ENCODE data around the gene VPS13D. TPM values are rescaled to one million over a fixed set of nuclear protein-coding genes. Genes with fewer than 3 reads are reported as not detected.

VPS13D gene
- total RNA-seq, 4 donors from 2014 or later: 88.3 to 123 (median 113) TPM

- no peak overlapping the region for H3K4me3 ChIP-seq
- H3K36me3 ChIP-seq: no peaks in the 10 kb centered on the region
- no peak overlapping the region for H3K27ac ChIP-seq
- DNase-seq: no peak
- TF ChIP-seq CTCF (IDR thresholded peaks at IDR 0.05): no peak
- TF ChIP-seq POLR2A (IDR thresholded peaks at IDR 0.05): no peak
- peaks cover 0 to 9% (median 0%) of the 10 kb centered on the region in 4 donors for H3K4me1 ChIP-seq
- H3K27me3 ChIP-seq: no peaks in the 10 kb centered on the region
- peaks cover 0 to 12% (median 5%) of the 10 kb centered on the region in 4 donors for H3K9me3 ChIP-seq
These were observed 331.3 kb downstream of the VPS13D start for GRCh38 chr1:12561121-12561520.

Small RNA genes lying within 50 kb of the gene (small RNA-seq; reads per million reads assigned to genes)
- gene MIR4632 (0 reads per million in 2 donors), gene RF00156 (0 reads per million in 2 donors), gene SNORA59A (0 reads per million in 2 donors)

Other genes starting within 250 kb of the VPS13D start
- gene MFN2, start 249.6 kb upstream of the VPS13D start, total RNA-seq: 100 to 1,000 TPM in 1 of 4 donors, 10 to 100 TPM in 3; 54.5 to 101 (median 94.9) TPM
- gene MIIP, start 210.5 kb upstream of the VPS13D start, total RNA-seq: 10 to 100 TPM; 37.0 to 52.0 (median 43.0) TPM
- gene TNFRSF8, start 166.7 kb upstream of the VPS13D start, total RNA-seq: not detected
- 10 to 100 TPM; 37.1 to 92.8 (median 64.0) TPM for gene TNFRSF1B, start 63.0 kb upstream of the VPS13D start, total RNA-seq

Data from Peyer's patch (tissue), 4 donors.